Neural cell (in vitro differentiated cells): Measurements from ENCODE around the gene AGK. TPM values are rescaled to one million over a fixed set of nuclear protein-coding genes. Genes with fewer than 3 reads are reported as not detected.

ENCODE experiments used
- H2AFZ ChIP-seq: fragments of 200-600, 300-800 bp; sonication (generic), shearing (Covaris generic); 2 replicates; pipeline ENCODE4 v1.6.0; 2014; ENCODE audit warnings: low read depth, mild to moderate bottlenecking, antibody characterized with exemption, low read length, moderate library complexity
- H3F3A ChIP-seq: fragments of 200-600 bp; shearing (Covaris generic); 2 replicates; pipeline ENCODE4 v1.6.1; 2016; ENCODE audit warnings: mild to moderate bottlenecking, moderate library complexity, mixed read lengths, antibody characterized with exemption, low read length; ENCODE audit not compliant: insufficient read depth, poor library complexity, severe bottlenecking
- H3K27ac ChIP-seq: fragments of 200-600, 300-800 bp; sonication (generic), shearing (Covaris generic); 2 replicates; pipeline ENCODE4 v1.5.1; 2014; ENCODE audit warnings: mild to moderate bottlenecking, low read length, moderate library complexity
- H3K27me3 ChIP-seq: fragments of 300-800, 200-600 bp; sonication (generic), shearing (Covaris generic); 2 replicates; pipeline ENCODE4 v1.6.0; 2014; ENCODE audit warnings: mild to moderate bottlenecking, low read depth, low read length, moderate library complexity; ENCODE audit not compliant: insufficient read depth
- H3K36me3 ChIP-seq: fragments of 300-800, 200-600 bp; sonication (generic), shearing (Covaris generic); 2 replicates; pipeline ENCODE4 v1.5.1; 2014; ENCODE audit warnings: mild to moderate bottlenecking, antibody characterized with exemption, low read length, moderate library complexity; ENCODE audit not compliant: insufficient read depth
- H3K4me2 ChIP-seq: fragments of 300-800, 200-600 bp; sonication (generic), shearing (Covaris generic); 2 replicates; pipeline ENCODE4 v1.6.0; 2014; ENCODE audit warnings: mild to moderate bottlenecking, low read length
- H3K4me3 ChIP-seq: fragments of 300-800, 200-600 bp; sonication (generic), shearing (Covaris generic); 2 replicates; pipeline ENCODE4 v1.5.1; 2014; ENCODE audit warnings: mild to moderate bottlenecking, low read length, moderate library complexity
- H3K79me2 ChIP-seq: fragments of 200-600 bp; shearing (Covaris generic); replicated peaks from 2 replicates; pipeline ENCODE4 v1.6.0; 2014; ENCODE audit warnings: mild to moderate bottlenecking, low read length, moderate library complexity; ENCODE audit not compliant: insufficient read depth
- H3K9ac ChIP-seq: fragments of 300-800, 200-600 bp; sonication (generic), shearing (Covaris generic); 2 replicates; pipeline ENCODE4 v1.6.1; 2016; ENCODE audit warnings: mild to moderate bottlenecking, low read length, mixed read lengths
- H3K9me2 ChIP-seq: fragments of 200-600 bp; shearing (Covaris generic); 2 replicates; pipeline ENCODE4 v1.6.1; 2016; ENCODE audit warnings: mild to moderate bottlenecking, low read length, mixed read lengths; ENCODE audit not compliant: insufficient read depth
- H3K9me3 ChIP-seq: fragments of 200-600, 300-800 bp; sonication (generic), shearing (Covaris generic); 2 replicates; pipeline ENCODE4 v1.6.1; 2016; ENCODE audit warnings: mild to moderate bottlenecking, mixed run types, low read length, moderate library complexity, mixed read lengths
- H4K20me1 ChIP-seq: fragments of 200-600 bp; shearing (Covaris generic); 2 replicates; pipeline ENCODE4 v1.6.1; 2016; ENCODE audit warnings: mild to moderate bottlenecking, mixed run types; ENCODE audit not compliant: insufficient read depth
- EP300 ChIP-seq: fragments of 450-650 bp; conservative IDR thresholded peaks from 2 replicates; pipeline ENCODE4 v1.6.1; 2014; ENCODE audit warnings: antibody characterized with exemption, mild to moderate bottlenecking, moderate library complexity; ENCODE audit not compliant: poor library complexity, severe bottlenecking
- EZH2 ChIP-seq: fragments of 200-600, 300-800 bp; shearing (Covaris generic), sonication (generic); IDR thresholded peaks from 2 replicates; pipeline ENCODE4 v1.6.1; 2014; ENCODE audit warnings: antibody characterized with exemption, low read length, borderline replicate concordance, mild to moderate bottlenecking; ENCODE audit not compliant: insufficient read depth, poor library complexity, severe bottlenecking
- MXI1 ChIP-seq: fragments of 450-650 bp; conservative IDR thresholded peaks from 2 replicates; pipeline ENCODE4 v1.6.1; 2014; ENCODE audit warnings: antibody characterized with exemption, mild to moderate bottlenecking; ENCODE audit not compliant: poor library complexity, severe bottlenecking
- POLR2AphosphoS5 ChIP-seq: IDR thresholded peaks from 2 replicates; pipeline ENCODE4 v1.6.1; 2012
- RAD21 ChIP-seq: fragments of 450-650 bp; conservative IDR thresholded peaks from 2 replicates; pipeline ENCODE4 v1.6.1; 2014; ENCODE audit warnings: antibody characterized with exemption, mild to moderate bottlenecking, moderate library complexity
- SMC3 ChIP-seq: fragments of 450-650 bp; conservative IDR thresholded peaks from 2 replicates; pipeline ENCODE4 v1.6.1; 2014; ENCODE audit warnings: antibody characterized with exemption, mild to moderate bottlenecking, moderate library complexity; ENCODE audit not compliant: poor library complexity
- TAF1 ChIP-seq: IDR thresholded peaks from 2 replicates; pipeline ENCODE4 v1.6.1; 2012; ENCODE audit warnings: low read depth
- polyA plus RNA-seq: library from polyadenylated mRNA; depleted of rRNA; stranded (reverse); fragments of >200 nt; gene quantifications from 2 replicates; pipeline ENCODE4 v1.2.3, GENCODE V29; 2014
- TF ChIP-seq, protein P1 (sequence below): fragments of 450-650 bp; IDR thresholded peaks from 2 replicates; pipeline ENCODE4 v1.5.1; 2014; ENCODE audit warnings: antibody characterized with exemption, mild to moderate bottlenecking, moderate library complexity; ENCODE audit not compliant: poor library complexity, severe bottlenecking
- TF ChIP-seq, protein P2 (sequence below): IDR thresholded peaks from 2 replicates; pipeline ENCODE4 v1.6.1; 2012; ENCODE audit warnings: borderline replicate concordance

The AGK gene
- polyA plus RNA-seq, 1 donor from 2014 or later, result 59.8 TPM

DNA sequence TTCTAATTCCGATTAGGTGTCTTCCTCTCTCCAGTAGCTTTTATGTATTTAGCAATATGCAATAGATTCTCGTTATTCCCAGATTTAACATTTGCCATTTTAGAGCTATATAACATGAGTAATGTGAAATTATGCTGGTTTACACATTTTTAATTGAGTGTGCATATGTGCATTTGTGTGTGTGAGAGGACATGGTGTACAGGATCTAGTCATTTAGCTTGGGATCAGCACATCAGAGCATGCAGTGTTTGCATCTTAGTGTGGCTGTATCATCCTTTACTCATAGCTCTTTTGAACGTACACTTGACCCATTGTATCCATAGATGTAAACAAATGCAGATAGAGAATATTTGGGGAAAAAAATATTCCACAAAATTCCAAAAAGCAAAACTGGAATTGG is 84.8 kb downstream of the AGK start (continued):
- TF ChIP-seq, protein P1, sequence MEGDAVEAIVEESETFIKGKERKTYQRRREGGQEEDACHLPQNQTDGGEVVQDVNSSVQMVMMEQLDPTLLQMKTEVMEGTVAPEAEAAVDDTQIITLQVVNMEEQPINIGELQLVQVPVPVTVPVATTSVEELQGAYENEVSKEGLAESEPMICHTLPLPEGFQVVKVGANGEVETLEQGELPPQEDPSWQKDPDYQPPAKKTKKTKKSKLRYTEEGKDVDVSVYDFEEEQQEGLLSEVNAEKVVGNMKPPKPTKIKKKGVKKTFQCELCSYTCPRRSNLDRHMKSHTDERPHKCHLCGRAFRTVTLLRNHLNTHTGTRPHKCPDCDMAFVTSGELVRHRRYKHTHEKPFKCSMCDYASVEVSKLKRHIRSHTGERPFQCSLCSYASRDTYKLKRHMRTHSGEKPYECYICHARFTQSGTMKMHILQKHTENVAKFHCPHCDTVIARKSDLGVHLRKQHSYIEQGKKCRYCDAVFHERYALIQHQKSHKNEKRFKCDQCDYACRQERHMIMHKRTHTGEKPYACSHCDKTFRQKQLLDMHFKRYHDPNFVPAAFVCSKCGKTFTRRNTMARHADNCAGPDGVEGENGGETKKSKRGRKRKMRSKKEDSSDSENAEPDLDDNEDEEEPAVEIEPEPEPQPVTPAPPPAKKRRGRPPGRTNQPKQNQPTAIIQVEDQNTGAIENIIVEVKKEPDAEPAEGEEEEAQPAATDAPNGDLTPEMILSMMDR, result no peak

- no peak overlapping the region for H3K4me2 ChIP-seq
- H3K79me2 ChIP-seq, result no peaks in the 10 kb centered on the region
Observed at GRCh38 chr7:141640239-141640840, 89.1 kb downstream of the AGK start.

DNA sequence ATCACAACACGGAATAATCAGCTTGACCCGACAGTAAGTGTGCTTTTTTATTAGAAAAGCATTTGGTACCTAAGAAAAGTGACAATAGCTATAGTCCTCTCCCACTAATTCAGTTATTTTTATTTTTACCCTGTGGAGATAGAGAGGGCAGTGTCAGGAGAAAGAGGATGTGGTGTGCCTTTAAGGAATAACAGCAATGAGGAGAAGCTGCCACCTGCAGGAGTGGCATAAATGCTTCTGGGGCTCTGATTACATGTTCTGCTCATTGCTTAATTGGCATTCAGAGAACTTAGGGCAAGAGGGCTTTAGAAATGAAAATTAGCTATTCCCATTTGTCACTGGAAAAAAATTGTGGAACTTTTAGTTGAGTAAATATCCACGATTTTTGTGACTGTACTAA is 90.7 kb downstream of the AGK start:
- Histone ChIP-seq H3K27ac (no peak overlapping the region), H3K9me3 (no peaks in the 10 kb centered on the region), H3K4me3 (no peak overlapping the region), H3K4me2 (no peak overlapping the region), H3K79me2 (no peaks in the 10 kb centered on the region), H3K36me3 (no peaks in the 10 kb centered on the region), H3K9me2 (no peaks in the 10 kb centered on the region), H2AFZ (no peak overlapping the region), H3K27me3 (no peaks in the 10 kb centered on the region), H4K20me1 (no peaks in the 10 kb centered on the region), H3F3A (no peaks in the 10 kb centered on the region), H3K9ac (no peak overlapping the region)
- TF ChIP-seq, protein P2, sequence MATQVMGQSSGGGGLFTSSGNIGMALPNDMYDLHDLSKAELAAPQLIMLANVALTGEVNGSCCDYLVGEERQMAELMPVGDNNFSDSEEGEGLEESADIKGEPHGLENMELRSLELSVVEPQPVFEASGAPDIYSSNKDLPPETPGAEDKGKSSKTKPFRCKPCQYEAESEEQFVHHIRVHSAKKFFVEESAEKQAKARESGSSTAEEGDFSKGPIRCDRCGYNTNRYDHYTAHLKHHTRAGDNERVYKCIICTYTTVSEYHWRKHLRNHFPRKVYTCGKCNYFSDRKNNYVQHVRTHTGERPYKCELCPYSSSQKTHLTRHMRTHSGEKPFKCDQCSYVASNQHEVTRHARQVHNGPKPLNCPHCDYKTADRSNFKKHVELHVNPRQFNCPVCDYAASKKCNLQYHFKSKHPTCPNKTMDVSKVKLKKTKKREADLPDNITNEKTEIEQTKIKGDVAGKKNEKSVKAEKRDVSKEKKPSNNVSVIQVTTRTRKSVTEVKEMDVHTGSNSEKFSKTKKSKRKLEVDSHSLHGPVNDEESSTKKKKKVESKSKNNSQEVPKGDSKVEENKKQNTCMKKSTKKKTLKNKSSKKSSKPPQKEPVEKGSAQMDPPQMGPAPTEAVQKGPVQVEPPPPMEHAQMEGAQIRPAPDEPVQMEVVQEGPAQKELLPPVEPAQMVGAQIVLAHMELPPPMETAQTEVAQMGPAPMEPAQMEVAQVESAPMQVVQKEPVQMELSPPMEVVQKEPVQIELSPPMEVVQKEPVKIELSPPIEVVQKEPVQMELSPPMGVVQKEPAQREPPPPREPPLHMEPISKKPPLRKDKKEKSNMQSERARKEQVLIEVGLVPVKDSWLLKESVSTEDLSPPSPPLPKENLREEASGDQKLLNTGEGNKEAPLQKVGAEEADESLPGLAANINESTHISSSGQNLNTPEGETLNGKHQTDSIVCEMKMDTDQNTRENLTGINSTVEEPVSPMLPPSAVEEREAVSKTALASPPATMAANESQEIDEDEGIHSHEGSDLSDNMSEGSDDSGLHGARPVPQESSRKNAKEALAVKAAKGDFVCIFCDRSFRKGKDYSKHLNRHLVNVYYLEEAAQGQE, result no peak
- TF ChIP-seq POLR2AphosphoS5 (no peak), EP300 (no peak), RAD21 (peak; percentile 14)
- TF ChIP-seq, protein P1, result peak; percentile 10

More at GRCh38 chr7:141640239-141640840, 89.1 kb downstream of the AGK start:
- no peaks in the 10 kb centered on the region for H3K9me3 ChIP-seq
- no peaks in the 10 kb centered on the region for H3F3A ChIP-seq
- H2AFZ ChIP-seq, result no peak overlapping the region
- H3K36me3 ChIP-seq, result no peaks in the 10 kb centered on the region
- H4K20me1 ChIP-seq, result no peaks in the 10 kb centered on the region
- no peaks in the 10 kb centered on the region for H3K27me3 ChIP-seq
- no peaks in the 10 kb centered on the region for H3K9me2 ChIP-seq
- H3K9ac ChIP-seq, result no peak overlapping the region
- H3K27ac ChIP-seq, result no peak overlapping the region
- TF ChIP-seq EP300 (no peak), EZH2 (no peak), MXI1 (no peak), TAF1 (no peak), SMC3 (no peak), POLR2AphosphoS5 (no peak), RAD21 (no peak)
- TF ChIP-seq, protein P2, result no peak
- TF ChIP-seq, protein P1, result no peak
- H3K4me3 ChIP-seq, result no peak overlapping the region
